ENCODE measurements around the gene NODAL.
"Not testable (repeated sequence)": the region's sequence is repeated elsewhere in the genome, so short reads cannot be mapped to it uniquely, and the experiment has no call there.

The NODAL gene

GRCh38 chr10:70441161-70441894 is at the start of gene NODAL:
Gene NODAL (minus strand): TSS chr10:70441681. CDS start chr10:70441667, 14 bp downstream.
- in situ Hi-C loops (cut with HindIII; ENCODE audit: low sequenced_read_pairs), result loop anchor here (25.0 kb wide), 1 partner anchor 321 kb away; no protein-coding TSS in a partner anchor

DNA sequence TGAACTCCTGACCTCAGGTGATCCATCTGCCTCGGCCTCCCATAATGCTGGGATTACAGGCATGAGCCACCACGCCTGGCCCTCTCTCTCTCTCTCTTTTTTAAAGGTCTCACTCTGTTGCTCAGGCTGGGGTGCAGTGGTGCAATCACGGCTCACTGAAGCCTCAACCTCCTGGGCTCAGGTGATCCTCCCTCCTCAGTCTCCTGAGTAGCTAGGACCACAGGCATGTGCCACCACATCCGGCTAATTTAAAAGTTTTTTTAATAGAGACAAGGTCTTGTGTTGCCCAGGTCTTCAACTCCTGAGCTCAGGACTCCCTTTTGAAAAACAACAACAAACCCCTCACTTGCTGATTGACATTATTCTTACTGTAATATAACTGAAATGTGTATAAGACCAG is 48.7 kb upstream of the NODAL start:
- in situ Hi-C loops (cut with HindIII; ENCODE audit: low sequenced_read_pairs), result no loop called here

DNA sequence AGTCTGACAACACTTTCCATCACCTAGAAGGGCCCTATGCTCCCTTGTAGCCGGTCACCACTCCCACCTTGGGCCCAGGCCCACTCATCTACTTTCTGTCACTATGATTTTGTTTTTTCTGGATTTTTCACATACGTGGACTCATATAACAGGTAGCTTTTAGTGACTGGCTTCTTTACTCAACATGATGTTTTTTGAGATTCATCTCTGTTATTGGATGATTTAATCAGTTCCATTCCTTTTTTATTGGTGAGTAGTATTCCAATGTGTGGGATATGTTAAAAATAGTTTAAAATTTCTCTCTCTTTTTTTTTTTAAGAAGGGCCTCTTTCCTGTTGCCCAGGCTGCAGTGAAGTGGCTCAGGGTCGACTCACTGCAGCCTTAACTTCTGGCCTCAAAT is 46.3 kb upstream of the NODAL start:
- in situ Hi-C loops (cut with HindIII; ENCODE audit: low sequenced_read_pairs), result no loop called here

GRCh38 chr10:70483872-70484271 is 42.4 kb upstream of the NODAL start:
- in situ Hi-C loops (cut with HindIII; ENCODE audit: low sequenced_read_pairs), result not testable (repeated sequence)

GRCh38 chr10:70482982-70483760 is 41.7 kb upstream of the NODAL start:
- in situ Hi-C loops (cut with HindIII; ENCODE audit: low sequenced_read_pairs), result no loop called here

- in situ Hi-C loops (cut with HindIII; ENCODE audit: low sequenced_read_pairs), result no loop called here
Measured at GRCh38 chr10:70481831-70482530, 40.5 kb upstream of the NODAL start.

DNA sequence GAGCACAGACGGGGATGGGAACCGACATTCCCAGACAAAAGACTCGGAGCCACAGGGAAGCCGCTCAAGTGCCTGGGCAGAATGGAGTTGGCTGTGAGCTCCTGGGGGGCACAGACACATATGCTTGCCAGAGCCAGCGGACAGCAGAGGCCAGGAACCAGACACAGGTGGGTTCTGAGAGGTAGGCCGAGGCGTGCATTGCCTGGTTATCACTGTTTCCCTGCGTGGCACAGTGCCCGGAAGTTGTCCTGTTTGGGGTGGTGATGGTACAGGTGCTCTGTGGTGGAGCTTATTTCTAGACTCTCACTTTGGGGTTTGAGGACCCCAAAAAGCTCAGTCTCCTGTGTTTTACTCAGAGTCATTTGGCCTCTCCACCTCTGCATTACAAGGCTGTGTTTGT is 39.6 kb upstream of the NODAL start:
- in situ Hi-C loops (cut with HindIII; ENCODE audit: low sequenced_read_pairs), result no loop called here

DNA sequence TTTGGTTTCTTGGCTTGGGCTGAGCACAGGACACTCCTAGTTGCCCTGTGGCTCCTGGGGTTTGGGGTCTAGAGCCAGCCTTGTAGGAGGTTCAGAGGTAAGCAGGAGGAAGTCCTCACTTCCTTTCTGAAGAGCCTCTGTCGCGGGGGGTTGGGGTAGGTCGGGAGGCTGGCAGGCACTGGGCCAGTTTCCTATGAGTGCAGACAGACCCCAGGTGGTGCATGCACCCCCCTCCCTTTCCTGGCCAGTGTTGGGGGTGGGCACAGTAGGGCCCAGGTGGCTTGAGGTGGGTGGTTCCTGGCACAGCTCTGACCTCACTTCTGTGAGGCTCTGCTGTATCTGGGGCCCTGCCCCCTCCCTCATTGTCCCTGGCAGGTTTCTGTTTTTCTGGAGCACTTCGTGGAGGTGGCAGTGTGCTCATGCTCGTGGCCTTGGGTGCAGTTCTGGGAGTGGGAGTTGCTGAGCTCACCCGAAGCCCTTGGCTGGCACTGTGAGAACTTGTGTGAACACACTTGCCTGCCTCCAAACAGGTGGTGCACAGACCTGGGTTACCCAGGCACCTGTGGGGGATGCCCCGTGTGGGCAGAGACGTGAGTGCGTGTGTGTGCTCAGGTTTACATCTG is 38.9 kb upstream of the NODAL start:
- in situ Hi-C loops (cut with HindIII; ENCODE audit: low sequenced_read_pairs), result no loop called here

- in situ Hi-C loops (cut with HindIII; ENCODE audit: low sequenced_read_pairs), result no loop called here
Measured at GRCh38 chr10:70479626-70480238, 38.3 kb upstream of the NODAL start.

GRCh38 chr10:70479165-70479581 is 37.7 kb upstream of the NODAL start:
- in situ Hi-C loops (cut with HindIII; ENCODE audit: low sequenced_read_pairs), result no loop called here

- in situ Hi-C loops (cut with HindIII; ENCODE audit: low sequenced_read_pairs), result no loop called here
Measured at GRCh38 chr10:70478191-70479164, 37.0 kb upstream of the NODAL start, which contains the start of gene PALD1. Gene PALD1 (plus strand): TSS chr10:70478767. CDS start chr10:70525952, 47,185 bp downstream.

DNA sequence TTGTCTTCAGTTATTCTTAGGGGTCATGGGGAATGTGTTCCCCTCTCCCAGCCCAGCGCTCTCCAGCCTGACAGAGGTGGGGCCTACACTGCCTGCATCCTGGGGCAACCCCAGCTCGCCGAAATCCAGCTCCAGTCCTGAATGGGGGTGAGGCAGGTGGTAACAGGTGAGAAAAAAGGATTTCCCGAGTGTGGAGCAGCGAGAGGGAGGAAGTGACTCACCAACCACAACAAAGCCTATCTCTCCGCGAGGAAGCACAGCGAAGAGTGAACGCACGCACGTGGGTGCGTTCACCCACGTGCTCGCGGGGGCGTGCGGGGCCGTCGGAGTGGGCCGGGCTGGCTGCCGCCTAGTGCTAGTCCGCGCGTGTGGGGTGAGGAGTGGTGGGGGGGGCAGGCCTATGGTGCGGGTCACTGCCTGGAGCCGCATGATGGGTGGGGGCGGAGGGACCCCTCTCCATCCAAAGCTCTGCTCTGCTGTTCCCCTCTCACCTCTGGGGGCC is 36.2 kb upstream of the NODAL start:
- in situ Hi-C loops (cut with HindIII; ENCODE audit: low sequenced_read_pairs), result no loop called here

- in situ Hi-C loops (cut with HindIII; ENCODE audit: low sequenced_read_pairs), result no loop called here
Measured at GRCh38 chr10:70476249-70477035, 35.0 kb upstream of the NODAL start.

DNA sequence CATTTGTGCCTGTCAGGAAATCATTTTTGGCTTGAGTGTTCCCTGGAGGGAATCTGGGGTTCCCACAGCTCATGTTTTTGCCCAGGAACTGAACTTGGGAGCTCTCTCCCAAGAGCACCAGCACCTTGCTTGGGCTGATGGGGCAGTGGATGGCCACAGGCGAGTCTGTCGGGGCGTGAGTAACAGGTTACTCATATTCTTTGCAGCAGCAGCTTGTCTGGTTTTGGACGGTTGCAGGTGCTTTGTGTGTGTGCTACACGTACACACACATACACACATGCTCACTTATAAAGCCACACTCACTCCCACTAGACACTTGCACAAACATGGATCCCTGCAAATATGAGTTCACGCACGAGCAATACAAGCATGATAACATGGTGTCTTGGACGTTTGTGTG is 34.2 kb upstream of the NODAL start:
- in situ Hi-C loops (cut with HindIII; ENCODE audit: low sequenced_read_pairs), result no loop called here

DNA sequence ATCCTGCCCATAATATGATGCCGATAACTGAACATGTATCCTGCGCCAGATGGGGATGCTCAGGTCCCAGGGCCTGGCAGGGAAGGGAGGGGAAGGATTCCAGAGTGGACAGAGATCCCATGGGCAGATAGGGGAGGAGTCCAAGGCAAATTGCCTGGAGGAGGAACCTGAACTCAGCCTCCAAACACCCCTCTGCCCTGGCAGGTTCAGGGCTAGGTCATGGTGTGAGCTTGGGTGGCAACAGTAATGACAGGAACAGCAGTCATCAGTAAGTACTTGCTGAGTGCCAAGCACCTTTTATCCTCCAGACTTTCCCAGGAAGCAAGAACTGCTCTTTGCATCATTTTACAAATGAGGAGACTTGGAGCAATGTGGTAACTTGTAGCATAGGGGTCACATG is 33.3 kb upstream of the NODAL start:
- in situ Hi-C loops (cut with HindIII; ENCODE audit: low sequenced_read_pairs), result no loop called here

DNA sequence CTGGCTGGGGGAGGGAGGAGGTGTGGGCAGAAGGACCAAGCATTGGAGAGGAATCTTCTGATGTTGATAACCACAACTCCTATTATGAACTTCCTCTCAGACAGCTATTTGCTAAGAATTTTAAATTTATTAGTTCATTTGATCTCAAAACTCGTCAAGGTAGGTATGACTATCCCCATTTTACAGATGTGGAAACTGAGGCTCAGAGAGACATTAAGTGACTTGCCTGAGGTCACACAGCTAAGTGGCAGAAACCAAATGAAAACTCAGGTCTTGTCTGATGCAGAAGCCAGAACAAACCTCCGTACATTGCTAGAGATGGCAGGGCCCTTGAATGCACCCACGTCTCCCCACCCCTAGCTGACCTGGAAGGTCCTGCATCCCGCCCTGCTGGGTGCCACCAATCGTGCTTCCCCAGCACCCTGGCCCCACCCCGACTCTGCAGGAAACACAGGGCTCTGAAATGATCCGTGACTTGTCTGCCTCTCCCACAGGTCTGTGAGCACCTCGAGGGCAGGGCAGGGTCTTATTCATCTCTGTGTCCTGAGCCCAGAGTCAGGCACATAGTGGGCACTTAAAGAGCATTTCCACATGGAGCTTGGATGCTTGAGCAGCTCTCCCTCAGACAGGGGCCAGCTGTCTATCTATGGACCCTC is 31.4 kb upstream of the NODAL start:
- in situ Hi-C loops (cut with HindIII; ENCODE audit: low sequenced_read_pairs), result no loop called here

DNA sequence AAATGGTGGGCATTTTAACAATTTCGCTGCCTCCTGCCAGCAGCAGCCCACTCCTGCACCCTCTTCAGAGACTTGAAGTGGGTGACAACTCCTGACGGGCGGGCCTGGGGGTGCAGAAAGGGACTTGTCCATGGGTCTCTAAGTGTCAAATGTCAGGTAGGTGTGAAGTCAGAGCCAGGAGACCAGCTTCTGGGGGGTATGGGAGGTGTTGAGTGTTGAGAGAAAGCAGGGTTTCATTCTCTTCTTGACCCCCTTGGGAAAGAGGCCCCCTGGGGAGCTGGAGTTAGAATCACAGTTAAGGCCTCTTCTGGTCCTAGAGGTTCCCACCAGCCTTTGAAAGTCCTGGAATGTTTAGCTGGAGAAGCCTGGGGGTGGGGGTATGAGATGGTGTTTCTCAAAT is 25.5 kb upstream of the NODAL start:
- in situ Hi-C loops (cut with HindIII; ENCODE audit: low sequenced_read_pairs), result loop anchor here (5.0 kb wide), 1 partner anchor 75 kb away; no protein-coding TSS in a partner anchor

GRCh38 chr10:70465832-70466231 is 24.4 kb upstream of the NODAL start:
- in situ Hi-C loops (cut with HindIII; ENCODE audit: low sequenced_read_pairs), result loop anchor here (5.0 kb wide), 1 partner anchor 76 kb away; no protein-coding TSS in a partner anchor

Measured in endothelial cell of hepatic sinusoid (primary cell).